Measurements from ENCODE around the gene THOC7.

Gene THOC7

DNA sequence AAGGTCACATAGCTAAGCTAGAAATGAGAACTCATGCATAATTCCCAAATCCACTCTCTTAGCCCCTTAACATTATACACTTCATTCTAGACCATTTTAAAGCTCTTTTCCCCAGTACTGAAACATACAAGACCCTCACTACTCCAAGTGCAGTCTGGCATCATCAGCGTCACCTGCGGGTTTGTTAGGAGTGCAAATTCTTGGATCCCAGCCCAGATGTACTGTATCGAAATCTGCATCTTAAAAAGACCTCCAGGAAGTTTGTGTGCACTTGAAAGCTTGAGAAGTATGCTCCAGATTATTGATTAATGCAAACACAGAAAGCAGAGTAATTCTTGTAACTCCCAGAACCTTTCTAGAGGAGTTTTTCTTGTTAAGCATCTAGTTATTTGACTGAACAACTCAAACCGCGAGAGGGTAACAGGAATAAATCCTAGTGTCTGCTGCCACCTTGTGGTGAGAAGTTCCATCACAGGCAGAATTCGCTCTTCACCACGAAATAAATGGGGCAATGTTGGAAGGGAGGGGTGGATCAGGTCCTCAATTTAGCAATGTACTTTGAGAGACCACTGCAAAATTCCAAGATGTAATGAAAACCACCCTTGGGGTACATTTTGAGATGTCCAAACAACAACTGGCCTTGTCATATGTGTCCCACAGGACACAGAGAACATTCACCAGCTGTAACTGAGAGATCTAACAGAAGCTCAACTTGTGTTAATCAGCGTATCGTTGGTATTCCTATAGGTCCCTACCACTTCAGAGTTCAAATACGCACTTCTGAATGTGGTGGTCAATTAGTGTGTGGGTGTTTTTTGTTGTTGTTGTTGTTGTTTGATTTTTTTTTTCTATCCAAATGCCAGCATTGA is 45.1 kb downstream of the THOC7 start:
- TF ChIP-seq, protein P1, sequence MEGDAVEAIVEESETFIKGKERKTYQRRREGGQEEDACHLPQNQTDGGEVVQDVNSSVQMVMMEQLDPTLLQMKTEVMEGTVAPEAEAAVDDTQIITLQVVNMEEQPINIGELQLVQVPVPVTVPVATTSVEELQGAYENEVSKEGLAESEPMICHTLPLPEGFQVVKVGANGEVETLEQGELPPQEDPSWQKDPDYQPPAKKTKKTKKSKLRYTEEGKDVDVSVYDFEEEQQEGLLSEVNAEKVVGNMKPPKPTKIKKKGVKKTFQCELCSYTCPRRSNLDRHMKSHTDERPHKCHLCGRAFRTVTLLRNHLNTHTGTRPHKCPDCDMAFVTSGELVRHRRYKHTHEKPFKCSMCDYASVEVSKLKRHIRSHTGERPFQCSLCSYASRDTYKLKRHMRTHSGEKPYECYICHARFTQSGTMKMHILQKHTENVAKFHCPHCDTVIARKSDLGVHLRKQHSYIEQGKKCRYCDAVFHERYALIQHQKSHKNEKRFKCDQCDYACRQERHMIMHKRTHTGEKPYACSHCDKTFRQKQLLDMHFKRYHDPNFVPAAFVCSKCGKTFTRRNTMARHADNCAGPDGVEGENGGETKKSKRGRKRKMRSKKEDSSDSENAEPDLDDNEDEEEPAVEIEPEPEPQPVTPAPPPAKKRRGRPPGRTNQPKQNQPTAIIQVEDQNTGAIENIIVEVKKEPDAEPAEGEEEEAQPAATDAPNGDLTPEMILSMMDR (IDR thresholded peaks at IDR 0.05) = peak; percentile 89
- no peaks in the 10 kb centered on the region for H3K36me3 ChIP-seq
- no peak overlapping the region for H3K4me3 ChIP-seq (ENCODE audit: low read depth in 1 of 2, low read length in 1 of 2)

DNA sequence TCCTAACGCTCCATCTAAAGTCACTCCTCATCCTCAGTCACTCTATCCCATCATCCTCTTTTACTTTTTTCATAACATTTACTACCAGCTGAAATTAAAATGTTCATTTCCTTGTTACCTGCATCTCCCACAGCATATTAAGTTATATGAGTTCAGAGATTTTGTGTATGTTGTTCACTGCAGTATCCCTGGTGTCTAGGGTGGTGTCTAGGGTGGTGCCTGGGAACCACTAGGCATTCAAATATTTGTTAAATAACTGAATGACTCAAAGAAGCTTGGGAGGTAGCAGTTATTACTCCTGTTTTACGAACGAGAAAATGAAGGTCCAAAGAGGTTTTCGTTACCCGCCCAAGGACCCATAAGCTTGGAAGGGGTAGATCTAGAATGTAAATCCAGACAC is 46.4 kb downstream of the THOC7 start:
- no peak overlapping the region for H3K4me3 ChIP-seq (ENCODE audit: low read depth in 1 of 2, low read length in 1 of 2)
- no peak overlapping the region for H3K27ac ChIP-seq
- no peaks in the 10 kb centered on the region for H3K27me3 ChIP-seq
- H3K4me1 ChIP-seq (ENCODE audit: control insufficient read depth in 1 of 2, insufficient read depth in 1 of 2, low read depth in 1 of 2, low read length in 1 of 2) = no peaks in the 10 kb centered on the region
- TF ChIP-seq, protein P1 (IDR thresholded peaks at IDR 0.05) = no peak
- no peaks in the 10 kb centered on the region for H3K36me3 ChIP-seq
- H3K9me3 ChIP-seq = no peaks in the 10 kb centered on the region

More for the DNA sequence above, 45.1 kb downstream of the THOC7 start:
- H3K4me1 ChIP-seq (ENCODE audit: control insufficient read depth in 1 of 2, insufficient read depth in 1 of 2, low read depth in 1 of 2, low read length in 1 of 2) = no peaks in the 10 kb centered on the region
- no peaks in the 10 kb centered on the region for H3K9me3 ChIP-seq
- H3K27me3 ChIP-seq = no peaks in the 10 kb centered on the region
- H3K27ac ChIP-seq = no peak overlapping the region

DNA sequence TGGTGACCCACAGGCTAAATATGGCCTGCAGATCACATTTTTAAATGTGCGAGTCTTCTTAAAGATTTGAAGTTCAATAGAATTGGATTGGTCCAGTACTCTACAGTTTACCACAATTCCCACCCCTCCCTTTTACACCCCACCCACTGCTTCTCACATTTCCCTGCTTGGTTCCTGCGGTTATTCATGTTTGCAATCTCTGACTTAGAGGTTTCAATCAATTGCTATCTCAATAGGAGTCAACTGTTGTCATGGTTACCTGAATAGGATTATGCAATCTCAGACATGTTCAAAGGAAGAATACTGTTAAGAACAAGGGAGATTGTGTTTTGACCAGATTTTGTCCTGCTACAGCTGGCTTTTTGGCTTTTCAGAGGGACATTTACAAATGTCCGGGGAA is 49.4 kb downstream of the THOC7 start:
- H3K9me3 ChIP-seq = no peaks in the 10 kb centered on the region

DNA sequence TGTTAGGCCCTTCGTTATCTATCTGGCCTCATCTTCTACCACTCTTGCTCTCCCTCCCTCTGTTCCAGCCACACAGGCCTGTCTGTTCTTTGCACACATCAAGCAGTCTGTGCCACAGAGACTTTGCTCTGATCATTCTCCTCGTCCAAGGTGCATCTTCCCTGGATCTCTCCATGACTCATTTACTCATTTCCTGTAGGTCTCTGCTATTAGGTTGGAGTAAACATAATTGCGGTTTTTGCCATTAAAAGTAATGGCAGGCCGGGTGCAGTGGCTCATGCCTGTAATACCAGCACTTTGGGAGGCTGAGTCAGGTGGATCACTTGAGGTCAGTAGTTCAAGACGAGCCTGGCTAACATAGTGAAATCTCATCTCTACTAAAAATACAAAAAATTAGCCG is 54.0 kb downstream of the THOC7 start:
- TF ChIP-seq, protein P1 (IDR thresholded peaks at IDR 0.05) = no peak
- H3K4me3 ChIP-seq (ENCODE audit: low read depth in 1 of 2, low read length in 1 of 2) = no peak overlapping the region
- H3K27ac ChIP-seq = peak overlapping the region; percentile 83
- no peaks in the 10 kb centered on the region for H3K27me3 ChIP-seq
- no peaks in the 10 kb centered on the region for H3K9me3 ChIP-seq
- H3K4me1 ChIP-seq (ENCODE audit: control insufficient read depth in 1 of 2, insufficient read depth in 1 of 2, low read depth in 1 of 2, low read length in 1 of 2) = peaks cover 21 to 26% of the 10 kb centered on the region in 2 experiments
- H3K36me3 ChIP-seq = no peaks in the 10 kb centered on the region

More for the DNA sequence above, 49.4 kb downstream of the THOC7 start:
- Histone ChIP-seq H3K27me3 (no peaks in the 10 kb centered on the region), H3K4me1 (ENCODE audit: control insufficient read depth in 1 of 2, insufficient read depth in 1 of 2, low read depth in 1 of 2, low read length in 1 of 2) (peaks cover 3 to 5% of the 10 kb centered on the region in 2 experiments), H3K36me3 (no peaks in the 10 kb centered on the region), H3K4me3 (ENCODE audit: low read depth in 1 of 2, low read length in 1 of 2) (no peak overlapping the region), H3K27ac (no peak overlapping the region)
- TF ChIP-seq, protein P1 (IDR thresholded peaks at IDR 0.05) = no peak

DNA sequence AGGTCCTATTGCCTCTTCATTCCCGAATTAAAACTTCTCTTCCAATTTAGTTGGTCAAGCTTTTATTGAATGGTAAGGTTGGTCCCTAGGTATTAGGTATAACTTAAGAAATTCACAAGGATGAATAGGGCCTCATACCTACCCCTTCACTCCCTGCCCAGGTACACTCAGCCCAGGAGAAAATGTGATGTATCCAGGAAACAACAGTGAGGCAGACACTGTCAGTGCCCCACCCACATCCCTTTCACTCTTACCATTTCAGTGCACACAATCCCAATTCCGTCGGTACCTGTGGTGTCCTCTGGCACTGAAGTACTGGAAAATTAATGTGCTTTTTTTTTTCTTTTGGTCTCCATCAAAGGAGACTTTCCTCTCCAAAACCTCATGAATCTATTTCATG is 55.0 kb downstream of the THOC7 start:
- TF ChIP-seq, protein P1 (IDR thresholded peaks at IDR 0.05) = no peak

More for the DNA sequence above, 55.0 kb downstream of the THOC7 start:
- H3K27me3 ChIP-seq = no peaks in the 10 kb centered on the region
- no peaks in the 10 kb centered on the region for H3K9me3 ChIP-seq
- H3K36me3 ChIP-seq = no peaks in the 10 kb centered on the region
- H3K4me3 ChIP-seq (ENCODE audit: low read depth in 1 of 2, low read length in 1 of 2) = peak overlapping the region; percentile 7 to 39
- H3K27ac ChIP-seq = peak overlapping the region; percentile 83
- H3K4me1 ChIP-seq (ENCODE audit: control insufficient read depth in 1 of 2, insufficient read depth in 1 of 2, low read depth in 1 of 2, low read length in 1 of 2) = peaks cover 21 to 26% of the 10 kb centered on the region in 2 experiments
